Measurements from ENCODE around the gene ANKRD9.
A peak's percentile ranks its signal among the peaks of the same experiment; 100 is the strongest.
"Not testable (repeated sequence)": the region's sequence is repeated elsewhere in the genome, so short reads cannot be mapped to it uniquely, and the experiment has no call there.

ANKRD9 gene

DNA sequence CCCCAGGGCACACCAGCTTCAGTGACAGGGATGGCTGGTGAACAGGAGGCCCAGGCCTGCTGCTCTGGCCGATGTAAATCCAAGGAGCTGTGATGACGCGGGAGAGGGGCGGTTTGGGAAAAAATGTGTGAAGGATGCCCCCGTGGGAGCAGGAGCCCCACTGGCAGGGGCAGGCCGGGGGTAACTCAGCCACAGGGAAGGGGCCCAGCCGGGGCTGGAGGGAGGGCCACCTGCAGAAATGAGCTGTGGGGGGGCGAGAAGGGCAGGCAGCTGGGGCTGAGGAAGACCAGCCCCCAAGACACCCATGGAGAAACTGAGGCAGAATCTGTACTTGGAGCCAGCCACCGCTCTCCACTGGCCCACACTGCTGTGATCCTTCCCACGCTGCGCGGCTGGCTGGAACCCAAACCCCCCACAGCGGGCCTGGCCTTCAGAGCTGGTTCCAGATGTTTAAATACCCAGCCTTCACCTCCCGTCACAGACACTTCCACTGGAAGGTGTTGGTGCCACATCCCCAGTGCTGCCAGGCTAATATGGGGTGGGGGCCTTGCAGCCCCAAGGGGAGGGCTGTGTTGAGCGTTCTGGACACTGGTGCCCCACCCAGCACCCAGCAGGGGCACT, 28.5 kb upstream of the ANKRD9 start:
- no peak for DNase-seq

DNA sequence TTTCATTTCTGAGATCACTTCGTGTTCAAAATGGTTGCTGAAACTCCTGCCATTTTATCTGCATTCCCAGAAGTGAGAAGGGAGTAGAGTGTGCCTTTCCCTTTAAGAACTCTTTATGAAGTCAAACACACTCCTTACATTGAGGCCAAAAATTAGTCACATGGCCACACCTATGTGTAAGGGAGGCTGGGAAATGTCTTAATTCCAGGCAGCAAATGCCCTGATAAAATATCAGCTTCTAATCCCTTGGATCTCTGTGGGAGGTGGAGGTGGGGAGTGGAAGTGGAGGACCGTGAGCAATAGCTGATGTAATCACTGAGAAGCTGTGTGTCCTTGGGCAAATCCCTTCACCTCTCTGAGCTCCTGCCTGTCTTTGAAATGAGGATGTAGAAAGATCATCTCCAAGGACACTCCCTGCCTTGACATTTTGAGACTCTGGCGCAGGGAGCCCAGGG, 22.7 kb upstream of the ANKRD9 start:
- DNase-seq, result no peak

DNA sequence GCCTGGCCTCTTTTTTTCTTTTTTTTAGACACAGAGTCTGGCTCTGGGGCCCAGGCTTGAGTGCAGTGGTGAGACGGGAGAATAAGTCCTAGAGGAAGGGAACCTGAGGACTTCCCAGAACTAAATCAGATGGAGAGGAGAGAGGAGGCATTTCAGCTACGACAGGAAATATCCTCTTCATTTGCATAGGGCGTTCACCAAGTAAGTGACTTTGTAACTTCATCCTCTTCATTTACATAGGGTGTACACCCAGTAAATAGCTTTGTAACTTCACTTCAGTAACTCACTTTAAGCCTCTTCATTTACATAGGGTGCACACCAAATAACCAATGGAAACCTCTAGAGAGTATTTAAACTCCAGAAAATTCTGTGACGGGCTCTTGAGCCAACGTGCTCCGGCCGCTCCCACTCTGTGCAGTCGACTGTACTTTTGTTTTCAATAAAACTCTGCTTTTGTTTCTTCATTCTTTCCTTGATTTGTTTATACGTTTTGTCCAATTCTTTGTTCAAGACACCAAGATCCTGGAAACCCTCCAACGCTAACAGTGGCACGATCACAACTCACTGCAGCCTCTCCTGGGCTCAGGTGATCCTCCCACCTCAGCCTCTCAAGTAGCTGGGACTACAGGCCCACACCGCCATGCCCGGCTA, 21.4 kb upstream of the ANKRD9 start:
- peak; percentile 27 for DNase-seq

DNA sequence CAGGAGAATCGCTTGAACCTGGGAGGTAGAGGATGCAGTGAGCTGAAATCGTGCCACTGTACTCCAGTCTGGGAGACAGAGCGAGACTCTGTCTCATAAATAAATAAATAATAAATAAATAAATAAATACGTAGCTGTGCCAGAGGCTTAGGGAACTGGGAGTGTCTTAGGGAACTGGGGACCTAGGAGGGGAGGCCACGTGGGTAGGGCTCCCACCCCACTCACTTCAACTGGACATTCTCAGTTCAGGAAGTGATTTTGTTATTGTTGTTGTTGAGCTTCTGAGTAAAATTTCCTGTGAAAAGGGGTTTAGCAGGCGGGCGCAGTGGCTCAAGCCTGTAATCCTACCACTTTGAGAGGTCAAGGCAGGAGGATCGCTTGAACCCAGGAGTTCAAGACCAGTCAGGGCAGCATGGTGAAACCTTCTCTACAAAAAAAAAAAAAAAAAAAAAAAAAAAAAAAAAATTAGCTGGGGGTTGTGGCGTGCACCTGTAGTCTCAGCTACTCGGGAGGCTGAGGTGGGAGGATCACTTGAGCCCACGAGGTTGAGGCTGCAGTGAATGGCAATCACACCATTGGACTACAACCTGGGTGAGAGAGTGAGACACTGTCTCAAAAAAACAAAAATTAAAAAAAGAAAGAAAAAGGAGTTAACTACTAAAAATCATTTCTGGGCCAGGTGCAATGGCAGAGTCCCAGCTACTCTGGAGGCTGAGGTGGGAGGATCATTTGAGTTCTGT, 19.0 kb upstream of the ANKRD9 start:
- no peak for DNase-seq

DNA sequence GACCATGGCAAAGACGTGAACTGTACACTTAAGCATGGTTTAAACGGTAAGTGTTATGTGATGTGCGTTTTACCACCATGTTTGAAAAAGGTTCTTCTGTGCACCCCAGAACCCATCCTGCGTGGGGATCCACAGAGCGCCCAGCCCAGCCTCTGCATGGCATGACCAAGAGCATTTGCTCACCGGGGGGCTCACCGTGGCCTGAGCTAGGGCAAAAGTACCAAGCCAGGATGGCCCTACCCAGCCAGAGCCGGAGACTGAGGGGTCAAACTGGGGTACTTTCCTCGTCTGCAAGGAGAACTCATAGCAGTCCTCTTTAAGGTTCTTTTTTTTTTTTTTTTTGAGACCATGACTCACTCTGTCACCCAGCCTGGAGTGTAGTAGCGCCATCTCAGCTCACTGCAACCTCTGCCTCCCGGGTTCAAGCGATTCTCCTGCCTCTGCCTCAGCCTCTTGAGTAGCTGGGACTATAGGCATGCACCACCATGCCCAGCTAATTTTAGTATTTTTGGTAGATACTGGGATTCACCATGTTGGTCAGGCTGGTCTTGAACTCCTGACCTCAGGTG, 16.4 kb upstream of the ANKRD9 start:
- DNase-seq, result no peak

DNA sequence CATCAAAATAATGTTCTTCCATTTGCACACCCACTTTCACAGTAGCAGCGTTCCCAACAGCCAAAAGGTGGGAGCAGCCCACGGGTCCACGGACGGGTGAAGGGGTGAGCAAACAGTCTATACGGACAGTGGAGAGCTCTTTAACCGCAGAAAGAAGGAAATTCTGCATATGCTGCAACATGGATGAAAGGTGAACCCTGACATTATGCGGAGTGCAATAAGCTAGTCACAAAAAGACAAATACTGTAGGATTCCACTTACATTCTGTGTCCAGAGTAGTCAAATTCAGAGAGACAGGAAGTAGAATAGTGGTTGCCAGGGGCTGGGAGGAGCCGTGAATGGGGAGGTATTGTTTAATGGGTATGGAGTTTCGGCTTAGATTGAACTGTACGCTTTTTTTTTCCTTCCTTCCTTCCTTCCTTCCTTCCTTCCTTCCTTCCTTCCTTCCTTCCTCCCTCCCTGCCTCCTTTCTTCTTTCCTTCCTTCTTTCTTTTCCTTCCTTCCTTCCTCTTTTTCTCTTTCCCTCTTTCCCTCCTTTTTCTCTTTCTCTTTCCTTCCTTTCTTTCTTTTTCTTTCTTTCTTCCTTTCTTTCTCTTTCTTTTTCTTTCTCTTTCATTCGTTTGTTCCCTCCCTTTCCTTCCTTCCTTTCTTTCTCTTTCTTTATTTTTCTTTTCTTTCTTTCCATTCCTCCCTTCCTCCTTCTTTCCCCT, 15.8 kb upstream of the ANKRD9 start:
- no peak for DNase-seq

DNA sequence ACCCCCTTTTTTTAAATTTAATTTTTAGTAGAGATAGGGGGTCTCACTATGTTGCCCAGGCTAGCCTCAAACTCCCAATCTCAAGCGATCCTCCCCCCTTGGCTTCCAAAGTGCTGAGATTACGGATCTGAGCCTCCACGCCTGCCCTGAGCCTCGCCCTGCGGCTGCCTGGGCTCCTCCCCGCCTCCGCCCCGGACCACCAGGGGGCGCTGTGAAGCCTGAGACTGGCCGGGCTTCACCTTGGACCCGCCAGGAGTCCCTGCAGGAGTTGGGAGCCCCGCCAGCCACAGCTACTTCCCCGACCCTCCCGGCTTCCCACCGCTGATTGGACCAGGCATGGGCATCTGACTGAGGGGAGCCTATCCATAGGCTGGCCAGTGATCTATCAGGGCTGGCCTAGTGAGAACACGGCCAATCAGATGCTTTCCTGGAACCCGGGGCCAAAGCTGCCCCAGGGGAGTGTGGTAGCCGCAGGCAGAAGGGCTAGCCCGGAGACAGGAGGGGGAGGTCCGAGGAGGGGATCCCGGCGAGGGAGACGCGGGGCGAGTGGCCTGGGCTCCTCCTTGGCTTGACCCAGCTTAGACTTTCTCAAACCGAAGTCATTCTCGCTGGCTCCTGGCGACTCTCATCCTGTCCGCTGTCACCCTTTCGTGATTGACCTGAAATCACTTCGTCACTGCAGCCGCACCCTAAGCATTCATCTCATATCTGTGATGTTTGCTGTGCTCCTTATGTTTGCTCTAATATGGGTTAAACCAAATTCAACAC, 15.1 kb upstream of the ANKRD9 start:
- DNase-seq, result peak; percentile 97

DNA sequence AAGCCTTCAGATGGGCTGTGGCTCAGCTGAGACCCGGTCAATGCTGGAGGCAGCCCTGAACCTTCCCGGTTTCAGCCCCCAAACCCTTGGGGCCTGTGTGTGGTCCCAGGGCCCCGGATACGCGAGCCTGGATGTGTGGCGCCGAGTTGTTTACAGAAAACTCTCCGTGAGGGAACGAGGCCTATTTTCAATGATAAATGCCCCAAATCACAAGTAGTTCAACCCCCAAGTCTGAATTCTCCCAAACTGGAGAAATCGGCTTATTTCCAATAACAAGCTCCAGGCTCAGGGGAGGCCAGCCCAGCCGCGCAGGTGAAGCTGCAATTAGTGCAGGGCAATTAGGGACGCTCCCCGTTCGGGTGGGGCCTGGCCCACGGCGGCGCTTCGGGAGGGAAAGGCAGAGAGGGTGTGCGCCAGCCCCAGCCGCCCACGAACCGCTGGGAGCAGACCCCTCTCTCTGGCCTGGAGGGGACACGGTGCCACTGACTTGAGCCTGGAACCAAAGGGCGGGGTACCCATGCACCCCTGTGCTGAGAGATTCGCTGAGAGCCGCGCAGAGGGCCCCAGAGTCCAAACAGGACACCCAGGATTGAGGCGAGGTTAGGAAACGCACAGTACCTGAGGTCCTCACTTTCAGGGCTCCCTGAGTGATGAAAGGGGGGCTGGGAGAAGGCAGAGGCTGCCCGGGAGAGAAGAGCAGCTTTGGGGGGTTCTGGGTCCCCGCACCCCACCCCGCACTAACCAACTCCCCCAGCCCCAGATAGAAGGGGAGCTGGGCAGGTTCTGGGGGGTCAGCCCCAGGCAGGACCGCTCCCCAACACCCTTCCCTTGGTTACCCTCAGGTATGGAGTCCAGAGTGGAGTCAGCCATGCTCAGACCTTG, 14.2 kb upstream of the ANKRD9 start:
- no peak for DNase-seq

DNA sequence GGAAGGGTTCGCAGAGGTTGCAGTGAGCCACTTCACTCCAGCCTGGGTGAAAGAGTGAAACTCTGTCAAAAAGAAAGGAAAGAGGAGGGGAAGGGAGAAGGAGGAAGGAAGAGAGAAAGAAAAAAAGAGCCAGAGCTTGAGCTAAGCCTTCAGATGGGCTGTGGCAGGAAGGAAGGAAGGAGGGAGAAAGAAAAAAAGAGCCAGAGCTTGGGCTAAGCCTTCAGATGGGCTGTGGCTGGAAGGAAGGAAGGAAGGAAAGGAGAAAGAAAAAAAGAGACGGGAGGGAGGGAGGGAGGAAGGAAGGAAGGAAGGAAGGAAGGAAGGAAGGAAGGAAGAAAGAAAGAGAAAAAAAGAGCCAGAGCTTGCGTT, 13.6 kb upstream of the ANKRD9 start:
- no peak for DNase-seq

DNA sequence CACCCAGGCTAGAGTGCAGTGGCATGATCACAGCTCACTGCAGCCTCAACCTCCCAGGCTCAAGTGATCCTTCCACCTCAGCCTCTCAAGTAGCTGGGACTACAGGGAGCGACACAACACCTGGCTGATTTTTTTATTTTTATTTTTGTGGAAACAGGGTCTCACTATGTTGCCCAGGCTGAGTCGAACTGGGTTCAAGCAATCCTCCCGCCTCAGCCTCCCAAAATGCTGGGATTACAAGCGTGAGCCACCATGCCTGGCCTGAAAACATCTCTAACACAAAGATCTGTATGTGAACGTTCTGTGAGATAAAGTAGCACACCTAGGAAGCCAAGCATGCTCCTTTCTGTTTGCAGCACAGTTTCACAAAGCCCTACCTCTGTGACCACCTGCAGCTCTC, 10.1 kb upstream of the ANKRD9 start:
- not testable (repeated sequence) for DNase-seq

DNA sequence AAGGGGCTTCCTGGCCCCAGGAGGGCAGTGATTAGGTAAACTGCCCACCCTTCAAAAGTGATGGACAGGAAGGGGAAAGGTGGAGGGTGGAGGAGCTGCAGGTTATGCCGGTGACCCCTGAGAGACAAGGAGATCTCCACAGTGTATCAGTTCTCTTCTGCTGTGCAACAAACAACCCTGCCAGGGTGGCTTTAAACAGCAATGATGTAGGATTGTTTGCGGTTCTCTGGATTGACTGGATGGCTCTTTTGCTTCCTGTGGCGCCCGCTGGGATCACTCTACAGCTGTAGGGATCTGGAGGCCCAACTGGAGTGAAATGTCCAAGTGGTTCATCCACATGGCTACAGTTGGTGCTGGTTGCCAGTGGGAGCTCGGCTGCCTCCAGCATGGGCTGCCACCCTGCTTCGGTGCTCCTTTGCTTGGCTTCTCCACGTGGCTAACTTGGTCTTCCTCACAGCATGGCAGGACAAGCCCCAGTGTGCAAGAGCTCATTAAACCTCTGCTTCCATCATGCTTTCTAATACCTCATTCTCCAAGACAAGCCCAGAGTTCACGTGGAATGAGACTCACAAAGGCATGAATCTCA, 8.6 kb upstream of the ANKRD9 start:
- no peak for DNase-seq

DNA sequence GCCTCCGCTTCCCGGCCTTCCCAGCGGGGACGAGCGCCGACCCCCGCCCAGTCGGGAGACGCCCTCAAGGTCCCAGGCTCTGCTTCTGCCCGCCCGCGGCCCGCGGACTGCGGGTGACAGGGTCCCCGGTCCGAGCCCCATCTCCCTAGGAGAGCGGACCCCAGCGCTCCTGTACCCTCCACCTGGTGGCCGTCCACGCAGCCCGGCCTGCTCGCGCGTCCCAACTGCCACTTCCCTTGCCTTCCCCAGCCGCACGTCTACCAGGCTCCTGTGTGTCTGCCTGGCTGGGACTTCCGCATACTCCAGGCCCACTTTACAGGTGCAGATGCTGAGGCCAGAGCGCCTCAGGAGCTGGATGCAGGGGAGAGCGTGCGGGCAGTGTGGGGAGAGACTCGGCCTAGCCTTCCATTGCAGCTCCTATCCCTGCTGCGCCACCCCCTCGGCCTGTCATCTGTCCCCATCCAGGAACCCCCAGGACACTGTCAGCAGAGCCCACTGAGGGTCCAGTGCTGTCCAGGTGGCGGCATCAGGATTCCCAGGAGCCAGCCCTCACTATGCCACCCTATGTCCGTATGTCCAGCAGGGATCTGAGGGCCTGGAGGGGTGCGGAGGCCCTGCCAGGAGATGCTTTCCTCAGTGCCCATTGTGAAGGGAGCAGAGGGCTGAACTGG, 8.0 kb upstream of the ANKRD9 start:
- DNase-seq, result no peak

DNA sequence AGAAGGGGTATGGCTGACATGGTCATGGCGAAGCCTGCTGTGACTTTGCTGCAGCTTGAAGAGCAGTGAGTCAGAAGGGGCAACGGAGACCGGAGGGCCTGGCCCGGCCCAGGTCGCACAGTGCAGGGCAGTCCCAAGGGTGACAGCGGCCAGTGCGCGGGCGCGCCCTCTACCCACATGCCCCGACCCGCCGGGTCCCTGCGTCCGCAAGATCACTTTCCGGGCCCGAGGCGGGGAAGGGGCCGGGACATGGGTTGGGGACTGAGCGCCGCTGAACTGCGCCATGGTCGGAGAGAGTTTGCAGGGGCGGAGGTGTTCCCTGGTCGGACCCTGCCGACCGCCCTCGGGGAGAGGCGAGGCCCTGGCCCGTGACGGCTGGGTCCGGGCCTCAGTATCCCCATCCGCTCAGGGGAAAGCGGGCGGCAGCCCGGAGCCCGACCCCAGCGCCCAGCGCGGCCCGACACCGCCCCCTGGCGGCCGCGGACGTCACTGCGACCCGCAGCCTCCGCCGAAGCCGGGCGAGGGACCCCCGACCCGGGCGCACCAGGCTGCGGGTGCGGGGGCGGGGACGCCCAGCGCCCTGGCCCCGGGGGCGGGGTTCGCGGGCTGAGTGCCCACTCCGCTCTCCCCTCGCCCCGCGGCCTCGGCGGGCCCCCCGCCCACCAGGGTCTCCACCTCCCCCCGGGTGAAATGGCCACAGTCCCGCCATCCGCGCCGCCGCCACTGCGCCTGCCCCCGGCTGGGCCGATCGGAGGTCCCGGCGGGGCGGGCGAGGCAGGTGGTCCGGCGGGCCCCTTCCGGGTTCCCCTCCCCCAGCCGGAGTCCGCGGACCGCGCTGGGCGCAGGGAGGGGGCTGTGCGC, 7.2 kb upstream of the ANKRD9 start:
- DNase-seq, result no peak

DNA sequence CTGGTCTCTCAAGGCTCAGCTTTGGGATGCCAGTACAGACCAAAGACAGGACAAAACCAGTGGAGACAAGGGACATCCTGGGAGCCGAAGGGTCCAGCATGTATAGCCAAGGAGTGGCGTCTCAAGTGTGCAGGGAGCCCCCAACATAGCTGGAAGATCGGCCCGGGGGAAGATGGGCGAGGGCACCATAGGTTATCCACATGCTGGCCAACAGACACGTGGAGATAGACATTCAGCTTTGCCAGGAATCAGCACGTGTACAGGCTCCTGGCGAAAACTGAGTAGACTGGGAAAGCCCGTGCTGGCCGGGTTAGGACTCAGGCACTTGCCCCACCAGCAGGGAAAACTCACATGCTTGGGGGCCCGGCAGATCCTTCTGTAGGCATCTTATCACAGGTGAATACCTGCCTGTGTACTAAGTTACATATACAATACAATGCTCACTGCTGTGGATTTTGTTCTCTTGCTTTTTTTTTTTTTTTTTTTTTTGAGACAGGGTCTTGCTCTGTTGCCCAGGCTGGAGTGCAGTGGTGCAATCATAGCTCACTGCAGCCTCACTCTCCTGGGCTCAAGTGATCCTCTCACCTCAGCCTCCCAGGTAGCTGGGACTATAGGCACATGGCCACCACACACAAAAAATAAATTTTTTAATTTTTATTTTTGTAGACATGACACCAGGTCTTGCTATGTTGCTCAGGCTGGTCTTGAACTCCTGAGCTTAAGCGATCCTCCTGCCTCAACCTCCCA, 5.6 kb upstream of the ANKRD9 start:
- DNase-seq, result no peak

DNA sequence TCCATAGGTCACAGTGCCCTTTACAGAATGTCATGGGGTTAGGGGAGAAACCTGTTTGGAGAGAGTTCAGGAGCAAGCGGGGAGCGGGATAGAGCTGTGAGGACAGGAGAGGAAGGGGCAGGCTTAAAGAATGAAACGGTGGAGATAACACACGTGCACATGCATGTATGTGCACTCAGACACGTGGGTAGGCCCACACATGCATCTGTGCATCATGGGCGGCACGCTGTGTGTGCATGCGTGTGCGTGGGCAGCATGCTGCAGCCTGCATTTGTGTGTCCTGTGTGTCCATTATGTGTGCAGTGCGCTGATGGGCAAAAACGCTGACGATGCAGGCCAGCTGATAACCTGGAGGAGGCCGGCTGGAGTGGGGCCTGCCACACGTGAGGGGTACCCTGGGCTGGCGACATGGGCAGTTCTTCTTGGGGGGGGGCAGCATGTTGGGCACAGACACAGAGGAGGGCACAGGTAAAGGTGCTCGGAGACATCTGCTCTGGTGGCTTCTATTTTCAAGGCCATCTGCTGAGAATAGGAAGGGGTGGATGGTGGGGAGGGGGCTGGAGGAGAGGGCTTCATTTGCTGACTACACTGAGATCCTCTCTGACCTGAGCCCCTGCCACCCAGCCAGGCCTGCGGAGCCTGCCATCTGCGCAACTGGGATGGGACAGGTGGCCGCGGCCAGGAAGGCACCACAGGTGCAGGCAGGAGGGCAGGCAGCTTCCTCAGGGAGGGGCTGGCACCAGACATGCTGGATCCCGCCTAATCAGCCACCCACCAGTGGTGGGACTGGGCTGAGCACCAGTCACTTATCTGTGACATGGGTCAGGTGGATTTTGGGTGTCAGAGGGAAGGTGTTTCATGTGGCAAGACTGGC, 4.6 kb upstream of the ANKRD9 start:
- DNase-seq, result no peak

DNA sequence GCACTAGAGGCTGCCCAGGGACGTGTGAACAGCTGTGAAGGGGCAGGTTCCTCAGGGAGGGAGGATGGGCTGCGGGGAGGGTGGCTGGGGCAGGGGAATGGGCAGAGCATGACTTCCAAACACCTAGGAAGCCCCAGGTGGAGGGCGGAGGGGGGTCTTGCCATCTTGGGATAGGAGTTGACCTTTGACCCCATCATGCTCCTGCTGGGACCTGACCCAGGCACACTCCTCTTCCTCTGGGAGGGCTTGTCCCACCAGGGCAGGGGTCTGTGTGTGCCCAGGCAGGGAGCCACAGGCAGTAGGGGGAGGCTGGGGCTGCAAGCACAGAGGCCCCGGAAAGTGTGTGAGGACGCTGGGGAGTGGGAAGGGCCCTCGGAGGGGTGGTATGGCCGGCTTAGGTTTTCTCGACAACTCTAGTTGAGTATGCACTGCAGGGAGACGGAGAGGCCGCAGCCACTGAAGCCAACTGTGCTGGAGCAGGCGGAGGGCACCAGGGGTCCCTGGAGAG, 3.3 kb upstream of the ANKRD9 start:
- DNase-seq, result no peak

DNA sequence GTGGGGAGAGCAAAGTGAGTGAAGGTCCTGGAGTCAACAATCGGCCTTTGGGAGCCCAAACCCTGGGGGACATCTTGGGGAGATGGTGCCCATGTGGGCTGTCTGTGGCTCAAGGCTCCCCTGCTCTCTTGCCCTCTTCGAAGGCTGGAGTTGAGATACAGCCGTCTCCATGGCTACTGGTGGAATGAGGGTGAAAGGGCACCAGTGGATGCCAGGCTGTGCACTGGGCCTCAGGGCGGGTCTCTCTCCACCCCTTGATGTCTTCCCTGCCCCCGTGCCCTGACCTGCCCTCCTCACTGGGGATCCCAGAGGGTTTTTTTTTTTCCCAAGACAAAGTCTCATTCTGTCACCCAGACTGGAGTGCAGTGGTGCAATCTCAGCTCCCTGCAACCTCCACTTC, 2.0 kb upstream of the ANKRD9 start:
- DNase-seq, result no peak

Data from NCI-H1436 treated with DMSO at 0.1 percent for 48 hours (cell line).